CD14-positive monocyte (primary cell): ENCODE data around the gene TSC22D1. TPM values are rescaled to one million over a fixed set of nuclear protein-coding genes. Genes with fewer than 3 reads are reported as not detected.

Experiments
- DNase-seq, 3 donors: peaks; one replicate each; pipeline ENCODE4 v3.0.0-alpha.2; 2011 to 2022
- H2AFZ ChIP-seq: 2 replicates; pipeline ENCODE4 v1.6.0; 2012; ENCODE audit warnings: mild to moderate bottlenecking, low read depth, low read length, inconsistent platforms; ENCODE audit not compliant: insufficient read depth, poor library complexity, severe bottlenecking
- H3K27ac ChIP-seq, 2 donors: 1 replicate in 1 of 2; 2 replicates in 1 of 2; pipeline ENCODE4 v1.5.1; 2012 to 2013; ENCODE audit warnings: low read length in 2 of 2, control low read depth in 1 of 2, inconsistent platforms in 1 of 2, low read depth in 1 of 2, mild to moderate bottlenecking in 1 of 2
- H3K27me3 ChIP-seq, 2 donors: one replicate each; pipeline versions ENCODE4 v1.6.0 to v1.6.1; 2011 to 2013; ENCODE audit warnings: low read length in 2 of 2; ENCODE audit not compliant: control insufficient read depth in 2 of 2, insufficient read depth in 2 of 2
- H3K36me3 ChIP-seq, 2 donors: replicated peaks in 1 of 2; 1 replicate in 1 of 2; 2 replicates in 1 of 2; pipeline versions ENCODE4 v1.5.1 to v1.6.1; 2012 to 2013; ENCODE audit warnings: low read length in 2 of 2, control low read depth in 1 of 2, inconsistent platforms in 1 of 2, mild to moderate bottlenecking in 1 of 2; ENCODE audit not compliant: insufficient read depth in 2 of 2, control insufficient read depth in 1 of 2
- H3K4me1 ChIP-seq, 2 donors: 1 replicate in 1 of 2; 2 replicates in 1 of 2; pipeline versions ENCODE4 v1.5.1 to v1.6.1; 2012 to 2013; ENCODE audit warnings: low read length in 2 of 2, control low read depth in 1 of 2, inconsistent platforms in 1 of 2, mild to moderate bottlenecking in 1 of 2, moderate library complexity in 1 of 2; ENCODE audit not compliant: insufficient read depth in 2 of 2, control insufficient read depth in 1 of 2
- H3K4me2 ChIP-seq: replicated peaks from 2 replicates; pipeline ENCODE3; 2012; ENCODE audit warnings: low read length, moderate library complexity, mild to moderate bottlenecking; ENCODE audit not compliant: poor library complexity, severe bottlenecking; ENCODE audit errors: extremely low read depth
- H3K4me3 ChIP-seq, 3 experiments: fragments of 200-600 bp in 1 of 3; sonication (generic) in 1 of 3; replicated peaks in 1 of 3; 1 replicate in 2 of 3; 2 replicates in 1 of 3; pipeline ENCODE4 v1.5.1; 2011 to 2013; ENCODE audit warnings: low read length in 3 of 3, mild to moderate bottlenecking in 3 of 3, control low read depth in 2 of 3, low read depth in 2 of 3, inconsistent platforms in 1 of 3, moderate library complexity in 1 of 3
- H3K79me2 ChIP-seq: 2 replicates; pipeline ENCODE4 v1.6.0; 2012; ENCODE audit warnings: mild to moderate bottlenecking, control low read depth, inconsistent platforms, low read length, moderate library complexity; ENCODE audit not compliant: insufficient read depth
- H3K9ac ChIP-seq: 2 replicates; pipeline ENCODE4 v1.6.0; 2017; ENCODE audit warnings: low read length, mild to moderate bottlenecking; ENCODE audit not compliant: insufficient read depth, poor library complexity, severe bottlenecking
- H3K9me3 ChIP-seq, 2 donors: replicated peaks in 1 of 2; 1 replicate in 1 of 2; 2 replicates in 1 of 2; pipeline versions ENCODE4 v1.5.1 to v1.6.1; 2012 to 2013; ENCODE audit warnings: low read length in 2 of 2, control low read depth in 1 of 2; ENCODE audit not compliant: control insufficient read depth in 1 of 2, insufficient read depth in 1 of 2
- H4K20me1 ChIP-seq: 2 replicates; pipeline ENCODE4 v1.6.0; 2012; ENCODE audit warnings: mild to moderate bottlenecking, low read length, control low read depth, moderate library complexity; ENCODE audit not compliant: insufficient read depth
- H3K27ac Mint-ChIP-seq, 7 donors: one replicate each; pipeline ENCODE4 v1.8.0; 2020; ENCODE audit warnings: mild to moderate bottlenecking in 7 of 7, mixed read lengths in 7 of 7, moderate library complexity in 6 of 7, inconsistent platforms in 2 of 7
- H3K27me3 Mint-ChIP-seq, 3 donors: one replicate each; pipeline ENCODE4 v1.8.0; 2021 to 2022; ENCODE audit warnings: low read depth in 3 of 3, mild to moderate bottlenecking in 3 of 3, mixed read lengths in 3 of 3, moderate library complexity in 3 of 3, inconsistent platforms in 1 of 3
- H3K36me3 Mint-ChIP-seq, 2 donors: one replicate each; pipeline ENCODE4 v1.8.0; 2020; ENCODE audit warnings: mixed read lengths in 2 of 2, inconsistent platforms in 1 of 2, mild to moderate bottlenecking in 1 of 2
- H3K4me1 Mint-ChIP-seq: one replicate; pipeline ENCODE4 v1.8.0; 2020; ENCODE audit warnings: mild to moderate bottlenecking, mixed read lengths
- H3K4me3 Mint-ChIP-seq, 2 donors: one replicate each; pipeline ENCODE4 v1.8.0; 2020; ENCODE audit warnings: mild to moderate bottlenecking in 2 of 2, mixed read lengths in 2 of 2, moderate library complexity in 1 of 2
- H3K9me3 Mint-ChIP-seq, 7 donors: one replicate each; pipeline ENCODE4 v1.8.0; 2020 to 2022; ENCODE audit warnings: mixed read lengths in 7 of 7, mild to moderate bottlenecking in 6 of 7, moderate library complexity in 6 of 7, inconsistent platforms in 2 of 7
- CTCF ChIP-seq: fragments of 200-600 bp; IDR thresholded peaks from one replicate; pipeline ENCODE4 v1.8.0; 2022; ENCODE audit warnings: antibody characterized with exemption, mild to moderate bottlenecking
- WGBS: methylation state at CpG from one replicate; pipeline ENCODE4 v1.1.5; 2013; ENCODE audit warnings: missing lambda C conversion rate; ENCODE audit not compliant: insufficient coverage; 5-methylcytosine and 5-hydroxymethylcytosine counted together
- intact Hi-C, 2 donors: fragments of 100-400 bp; cut with micrococcal nuclease; formaldehyde crosslinking; loops; one replicate each; pipeline versions ENCODE4 v1.15.0 to v1.15.1; 2023
- polyA plus RNA-seq, 3 donors: library from polyadenylated mRNA; depleted of rRNA in 1 of 3; unstranded in 2 of 3; stranded (reverse) in 1 of 3; fragments of 300-500 nt in 2 of 3; fragments of >200 nt in 1 of 3; fragmentation: Illumina TruSeq in 2 of 3; gene quantifications; 1 replicate in 2 of 3; 2 replicates in 1 of 3; pipeline ENCODE4 v1.2.3, GENCODE V29; 2012 to 2021

Gene TSC22D1
- polyA plus RNA-seq, 3 donors = 1.9 to 10.4 (median 3.1) TPM

GRCh38 chr13:44451651-44452050, 124.5 kb downstream of the TSC22D1 start:
- Histone ChIP-seq H3K27ac (no peak overlapping the region), H3K27me3 (no peaks in the 10 kb centered on the region), H3K4me1 (no peaks in the 10 kb centered on the region), H3K4me3 (no peak overlapping the region), H3K9me3 (no peaks in the 10 kb centered on the region), H2AFZ (no peak overlapping the region), H3K4me2 (no peak overlapping the region), H3K9ac (no peak overlapping the region), H3K36me3 (no peaks in the 10 kb centered on the region), H3K79me2 (no peaks in the 10 kb centered on the region), H4K20me1 (no peaks in the 10 kb centered on the region)
- 98% methylated on average over 7 of the region's 7 CpGs for WGBS
- Mint-ChIP-seq H3K36me3 (peaks cover 4 to 6% of the 10 kb centered on the region in 2 donors), H3K4me3 (no peak overlapping the region), H3K9me3 (peaks cover 0 to 10% (median 5%) of the 10 kb centered on the region in 7 donors), H3K4me1 (no peaks in the 10 kb centered on the region), H3K27ac (no peak overlapping the region), H3K27me3 (no peaks in the 10 kb centered on the region)
- DNase-seq = no peak
- intact Hi-C loops = no loop called here
- TF ChIP-seq CTCF = no peak

DNA sequence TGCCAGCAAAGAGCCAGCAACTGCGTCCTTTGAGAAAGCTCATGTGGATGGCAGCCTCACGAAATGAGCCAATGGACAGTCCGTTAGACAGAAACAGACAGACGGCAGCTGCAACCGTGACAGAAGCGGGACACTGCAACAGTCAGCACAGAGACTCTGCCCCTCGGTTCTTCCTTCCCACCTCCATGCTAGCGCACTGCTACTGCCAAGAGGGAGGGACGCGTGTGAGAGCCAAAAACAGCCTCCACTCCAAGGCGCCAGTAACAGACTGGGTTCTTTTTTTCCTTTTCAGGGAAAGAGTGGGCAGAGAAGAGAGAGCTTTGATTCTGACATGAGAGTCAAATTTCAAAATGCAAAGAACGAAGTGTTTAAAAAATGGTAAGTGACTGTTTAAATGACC, 125.0 kb downstream of the TSC22D1 start:
- Histone ChIP-seq H4K20me1 (no peaks in the 10 kb centered on the region), H3K36me3 (no peaks in the 10 kb centered on the region), H3K27ac (no peak overlapping the region), H3K4me3 (no peak overlapping the region), H2AFZ (no peak overlapping the region), H3K9ac (no peak overlapping the region), H3K4me1 (no peaks in the 10 kb centered on the region), H3K9me3 (no peaks in the 10 kb centered on the region), H3K27me3 (no peaks in the 10 kb centered on the region), H3K4me2 (no peak overlapping the region), H3K79me2 (no peaks in the 10 kb centered on the region)
- 92% methylated on average over 8 of the region's 12 CpGs for WGBS
- Mint-ChIP-seq H3K27me3 (peaks cover 0 to 2% (median 0%) of the 10 kb centered on the region in 3 donors), H3K4me3 (no peak overlapping the region), H3K9me3 (peaks cover 0 to 6% (median 2%) of the 10 kb centered on the region in 7 donors), H3K4me1 (peaks cover 2% of the 10 kb centered on the region), H3K36me3 (peaks cover 3% of the 10 kb centered on the region in 2 donors), H3K27ac (no peak overlapping the region)
- no peak for DNase-seq
- no peak for TF ChIP-seq CTCF
- intact Hi-C loops = no loop called here
